CD4-positive, alpha-beta T cell treated with Interferon gamma for 1 hour (primary cell): ENCODE results near the gene TIGD3.
A peak's percentile ranks its signal among the peaks of the same experiment; 100 is the strongest.

Experiments used
- DNase-seq: peaks from one replicate; pipeline ENCODE4 v3.0.0-alpha.2; 2020

TIGD3 gene

GRCh38 chr11:65392186-65392829 lies 37.8 kb downstream of the TIGD3 start:
- DNase-seq = no peak

DNA sequence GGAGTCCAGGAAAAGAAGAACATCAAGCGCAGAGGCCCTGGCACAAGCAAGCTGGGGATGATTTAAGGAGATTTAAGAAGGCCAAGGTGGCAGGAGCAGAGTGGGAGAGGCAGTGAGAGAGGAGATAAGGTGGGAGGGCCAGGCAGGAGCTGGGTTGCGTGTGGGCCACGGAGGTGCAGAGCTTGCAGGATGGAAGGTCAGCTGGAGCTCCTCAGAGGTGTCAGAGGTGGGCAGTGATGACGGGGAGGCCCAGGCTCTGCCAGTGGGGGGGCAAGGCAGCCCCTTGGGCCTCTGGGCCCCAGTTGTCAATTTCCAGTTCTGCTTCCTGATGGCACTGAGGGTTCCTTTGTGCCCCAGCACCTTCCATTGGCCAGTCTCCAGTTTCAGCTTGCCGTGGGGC lies 38.3 kb downstream of the TIGD3 start:
- no peak for DNase-seq

- DNase-seq = no peak
These were observed 39.0 kb downstream of the TIGD3 start for GRCh38 chr11:65393513-65394079.

- no peak for DNase-seq
These were observed 39.6 kb downstream of the TIGD3 start for GRCh38 chr11:65394125-65394536.

- no peak for DNase-seq
These were observed 41.5 kb downstream of the TIGD3 start for GRCh38 chr11:65395961-65396530.

GRCh38 chr11:65396769-65397745 lies 42.5 kb downstream of the TIGD3 start:
- no peak for DNase-seq

- no peak for DNase-seq
These were observed 43.9 kb downstream of the TIGD3 start for GRCh38 chr11:65398362-65398910.

DNA sequence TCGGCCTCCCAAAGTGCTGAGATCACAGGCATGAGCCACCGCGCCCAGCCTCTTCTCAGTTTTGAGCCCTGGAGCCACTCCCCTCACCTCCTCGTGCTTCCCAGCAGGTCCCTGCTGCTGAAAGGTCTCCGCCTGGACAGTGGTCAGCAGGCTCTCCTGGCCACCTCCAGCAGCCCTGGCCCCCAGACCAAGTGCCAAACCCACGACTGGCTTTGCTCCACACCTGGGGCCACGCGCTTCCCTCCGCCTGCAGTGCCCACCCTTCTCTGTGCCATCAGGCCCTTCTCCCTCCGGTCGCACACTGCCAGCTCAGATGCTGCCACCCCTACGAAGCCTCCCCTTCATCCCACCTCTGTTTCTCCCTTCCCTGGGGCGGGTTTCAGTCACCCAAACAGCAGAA lies 44.7 kb downstream of the TIGD3 start:
- DNase-seq = no peak

DNA sequence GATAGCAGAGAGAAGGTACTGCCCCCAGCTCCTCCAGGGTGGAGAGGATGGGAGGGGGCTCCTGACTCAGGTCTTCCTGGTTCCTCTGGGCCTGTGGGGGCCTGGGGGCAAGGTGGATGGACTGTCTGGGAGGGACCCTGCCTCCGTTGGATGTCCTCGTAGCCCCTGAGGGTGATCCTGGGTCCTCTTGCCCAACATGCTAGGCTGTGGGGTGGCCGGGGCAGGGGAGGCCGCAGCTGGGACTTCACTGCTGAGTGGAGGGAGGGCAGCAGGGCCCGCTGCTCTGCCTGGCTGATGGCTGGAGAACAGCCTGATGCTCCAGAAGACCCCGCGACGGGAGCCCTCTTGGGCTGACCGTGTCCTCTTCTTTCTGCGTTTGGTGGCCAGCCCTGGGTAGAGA lies 45.3 kb downstream of the TIGD3 start:
- no peak for DNase-seq

- DNase-seq = no peak
These were observed 45.9 kb downstream of the TIGD3 start for GRCh38 chr11:65400307-65401072.

GRCh38 chr11:65401073-65401802 lies 46.7 kb downstream of the TIGD3 start:
- no peak for DNase-seq

GRCh38 chr11:65401803-65402248 lies 47.3 kb downstream of the TIGD3 start:
- no peak for DNase-seq

- DNase-seq = no peak
These were observed 48.2 kb downstream of the TIGD3 start for GRCh38 chr11:65402790-65403189.

DNA sequence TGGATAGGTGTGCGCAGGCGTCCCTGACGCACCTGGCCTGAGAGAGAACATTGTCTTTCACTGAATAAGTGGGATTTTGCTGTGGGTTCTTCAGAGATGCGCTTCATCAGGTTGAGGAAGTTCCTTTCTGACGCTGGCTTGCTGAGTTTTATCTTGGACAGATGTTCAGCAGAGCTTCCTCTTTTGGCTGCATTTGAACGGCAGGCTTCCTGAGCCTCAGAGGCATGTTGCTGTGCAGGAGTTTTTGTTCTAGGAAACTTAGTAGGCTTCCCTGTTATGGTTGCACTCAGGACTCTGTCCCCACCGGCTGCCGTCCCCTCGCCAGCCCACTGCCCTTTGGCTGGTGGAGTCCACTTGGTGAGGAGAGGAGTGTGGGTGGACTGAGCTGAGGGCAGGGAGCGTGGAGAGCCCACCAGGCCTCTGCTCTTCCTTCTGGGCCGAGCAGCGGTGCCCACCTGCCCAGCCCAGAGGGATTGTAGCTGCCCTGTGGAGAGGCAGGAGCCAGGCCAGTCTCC lies 49.1 kb downstream of the TIGD3 start:
- DNase-seq = peak; percentile 52

GRCh38 chr11:65404210-65404609 lies 49.7 kb downstream of the TIGD3 start:
- DNase-seq = no peak

- no peak for DNase-seq
These were observed 50.2 kb downstream of the TIGD3 start for GRCh38 chr11:65404638-65405339.
